ENCODE data around the gene MSI2. TPM values are rescaled to one million over a fixed set of nuclear protein-coding genes. Genes with fewer than 3 reads are reported as not detected.
A peak's percentile ranks its signal among the peaks of the same experiment; 100 is the strongest.

MSI2 gene
- total and polyA plus RNA-seq, 2 experiments from 2014 or later: 18.9 to 41.8 TPM

DNA sequence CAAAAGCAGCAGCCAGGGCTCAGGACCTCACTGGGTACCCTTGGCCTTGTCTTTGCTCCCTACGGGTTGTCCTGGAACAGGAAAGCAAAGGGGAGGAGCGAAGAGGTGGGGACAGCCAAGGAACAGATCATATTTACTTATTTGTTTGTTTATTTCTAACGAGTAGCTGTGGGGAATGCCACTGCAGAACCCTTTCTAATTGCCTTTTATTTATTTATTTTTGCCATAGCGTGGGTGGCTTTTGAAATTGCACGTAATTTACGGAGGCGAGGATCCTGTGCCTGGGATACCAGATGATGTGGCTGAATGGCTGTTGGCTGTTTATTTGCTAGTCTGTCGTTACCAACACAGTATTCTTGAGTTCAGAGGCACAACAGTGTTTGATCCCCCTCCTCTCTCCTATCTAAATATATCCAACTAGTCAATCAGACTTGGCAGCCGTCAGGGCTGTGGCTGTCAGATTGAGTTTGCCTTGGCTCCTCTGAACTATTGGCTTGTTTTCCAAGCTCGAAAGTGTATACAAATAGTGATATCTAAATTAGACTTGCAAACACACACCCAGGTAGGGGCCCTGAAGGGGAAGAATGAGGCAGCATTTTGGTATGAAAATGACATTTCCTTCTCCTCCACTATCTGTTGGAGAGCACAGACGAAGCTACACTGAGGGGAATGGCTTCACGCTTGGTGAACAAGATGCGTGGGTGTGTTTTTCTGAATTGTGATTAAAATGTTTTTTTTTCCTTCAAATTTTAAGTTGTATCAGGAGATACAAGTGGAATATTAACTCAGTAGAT, 110.4 kb downstream of the MSI2 start:
- Mint-ChIP-seq H3K27me3 (ENCODE audit: insufficient read depth, low read depth, poor library complexity) (peaks cover 5% of the 10 kb centered on the region), H3K27ac (peak overlapping the region; percentile 11), H3K9me3 (no peaks in the 10 kb centered on the region), H3K4me1 (peaks cover 56% of the 10 kb centered on the region), H3K4me3 (no peak overlapping the region), H3K36me3 (ENCODE audit: low read depth) (no peaks in the 10 kb centered on the region)
- TF ChIP-seq ZNF331 (CRISPR knock-in tag; IDR thresholded peaks at IDR 0.05; ENCODE audit: low read depth): no peak
- TF ChIP-seq, protein P1, sequence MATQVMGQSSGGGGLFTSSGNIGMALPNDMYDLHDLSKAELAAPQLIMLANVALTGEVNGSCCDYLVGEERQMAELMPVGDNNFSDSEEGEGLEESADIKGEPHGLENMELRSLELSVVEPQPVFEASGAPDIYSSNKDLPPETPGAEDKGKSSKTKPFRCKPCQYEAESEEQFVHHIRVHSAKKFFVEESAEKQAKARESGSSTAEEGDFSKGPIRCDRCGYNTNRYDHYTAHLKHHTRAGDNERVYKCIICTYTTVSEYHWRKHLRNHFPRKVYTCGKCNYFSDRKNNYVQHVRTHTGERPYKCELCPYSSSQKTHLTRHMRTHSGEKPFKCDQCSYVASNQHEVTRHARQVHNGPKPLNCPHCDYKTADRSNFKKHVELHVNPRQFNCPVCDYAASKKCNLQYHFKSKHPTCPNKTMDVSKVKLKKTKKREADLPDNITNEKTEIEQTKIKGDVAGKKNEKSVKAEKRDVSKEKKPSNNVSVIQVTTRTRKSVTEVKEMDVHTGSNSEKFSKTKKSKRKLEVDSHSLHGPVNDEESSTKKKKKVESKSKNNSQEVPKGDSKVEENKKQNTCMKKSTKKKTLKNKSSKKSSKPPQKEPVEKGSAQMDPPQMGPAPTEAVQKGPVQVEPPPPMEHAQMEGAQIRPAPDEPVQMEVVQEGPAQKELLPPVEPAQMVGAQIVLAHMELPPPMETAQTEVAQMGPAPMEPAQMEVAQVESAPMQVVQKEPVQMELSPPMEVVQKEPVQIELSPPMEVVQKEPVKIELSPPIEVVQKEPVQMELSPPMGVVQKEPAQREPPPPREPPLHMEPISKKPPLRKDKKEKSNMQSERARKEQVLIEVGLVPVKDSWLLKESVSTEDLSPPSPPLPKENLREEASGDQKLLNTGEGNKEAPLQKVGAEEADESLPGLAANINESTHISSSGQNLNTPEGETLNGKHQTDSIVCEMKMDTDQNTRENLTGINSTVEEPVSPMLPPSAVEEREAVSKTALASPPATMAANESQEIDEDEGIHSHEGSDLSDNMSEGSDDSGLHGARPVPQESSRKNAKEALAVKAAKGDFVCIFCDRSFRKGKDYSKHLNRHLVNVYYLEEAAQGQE (IDR thresholded peaks at IDR 0.05; ENCODE audit: unreplicated experiment): no peak
- Histone ChIP-seq H3K27ac (ENCODE audit: low read depth) (no peak overlapping the region), H3K4me3 (no peak overlapping the region), H3F3A (replicated peaks; ENCODE audit: low read depth) (no peaks in the 10 kb centered on the region), H3K4me1 (ENCODE audit: insufficient read depth) (peaks cover 32% of the 10 kb centered on the region), H3K27me3 (ENCODE audit: insufficient read depth) (no peaks in the 10 kb centered on the region), H3K79me2 (replicated peaks; ENCODE audit: insufficient read depth) (peaks cover 18% of the 10 kb centered on the region; the same call in 1 of the 2 replicates), H4K20me1 (replicated peaks; ENCODE audit: insufficient read depth) (no peaks in the 10 kb centered on the region; the same call in 1 of the 2 replicates), H2AFZ (no peak overlapping the region), H3K36me3 (ENCODE audit: insufficient read depth) (no peaks in the 10 kb centered on the region), H3K9me2 (ENCODE audit: insufficient read depth) (no peaks in the 10 kb centered on the region), H3K4me2 (no peak overlapping the region)
- DNase-seq (ENCODE audit: low spot score) (no peak), ATAC-seq (no peak; the same call in 2 of the 3 replicates)

DNA sequence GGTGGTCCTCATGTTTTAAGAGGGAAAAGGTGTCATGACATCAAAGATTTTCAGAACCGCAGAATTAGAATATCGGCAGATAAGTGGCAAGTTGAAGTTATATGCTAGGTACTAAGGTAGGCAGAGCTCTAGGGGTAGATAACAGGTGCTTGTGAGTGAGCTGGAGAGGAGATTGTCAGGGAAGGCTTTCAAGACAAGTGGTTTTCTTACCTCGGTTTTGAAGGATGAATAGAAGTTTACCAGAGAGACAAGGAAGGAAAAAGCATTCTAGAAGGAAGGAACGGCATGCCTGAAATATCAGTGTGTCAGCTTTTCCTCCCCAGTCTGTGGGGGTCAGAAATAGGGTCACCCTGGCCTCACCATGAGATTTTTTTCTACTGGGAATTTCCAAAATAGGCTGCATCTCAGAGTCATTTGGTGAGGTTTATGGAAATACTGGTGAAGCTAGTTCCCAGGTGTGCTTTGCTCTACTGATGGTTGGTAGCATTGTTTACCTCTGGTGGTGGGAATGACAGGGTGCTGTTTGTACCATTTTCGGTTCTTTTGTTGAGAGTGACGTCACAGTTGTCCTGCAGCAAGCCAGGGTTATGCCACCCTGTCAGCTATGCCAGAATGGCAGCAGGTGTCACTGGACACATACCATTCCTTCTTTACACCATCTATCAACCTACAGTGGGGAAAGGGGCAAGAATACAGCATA, 112.5 kb downstream of the MSI2 start:
- no peaks in the 10 kb centered on the region for H3F3A ChIP-seq (replicated peaks; ENCODE audit: low read depth)
- ATAC-seq (no peak), DNase-seq (ENCODE audit: low spot score) (no peak)
- no peaks in the 10 kb centered on the region for H3K36me3 ChIP-seq (ENCODE audit: insufficient read depth)
- H2AFZ ChIP-seq: no peak overlapping the region
- 0 out of 2 replicates have a peak, but pooled peaks cover 8% of the 10 kb centered on the region for H3K79me2 ChIP-seq (replicated peaks; ENCODE audit: insufficient read depth)
- Mint-ChIP-seq H3K27me3 (ENCODE audit: insufficient read depth, low read depth, poor library complexity) (peaks cover 3% of the 10 kb centered on the region), H3K9me3 (peaks cover 10% of the 10 kb centered on the region; the same call in 1 of the 3 replicates), H3K36me3 (ENCODE audit: low read depth) (peaks cover 18% of the 10 kb centered on the region), H3K27ac (no peak overlapping the region), H3K4me3 (no peak overlapping the region), H3K4me1 (peaks cover 55% of the 10 kb centered on the region)
- TF ChIP-seq CREB1 (CRISPR knock-in tag; IDR thresholded peaks at IDR 0.05; ENCODE audit: low read depth) (no peak), EZH2phosphoT487 (IDR thresholded peaks at IDR 0.05; ENCODE audit: unreplicated experiment) (no peak), ZNF114 (CRISPR knock-in tag; IDR thresholded peaks at IDR 0.05) (no peak), POLR2AphosphoS5 (IDR thresholded peaks at IDR 0.05; ENCODE audit: low read depth) (no peak), ZNF331 (CRISPR knock-in tag; IDR thresholded peaks at IDR 0.05; ENCODE audit: low read depth) (no peak), EZH2 (IDR thresholded peaks at IDR 0.05; ENCODE audit: low read depth, unreplicated experiment) (no peak)
- TF ChIP-seq, protein P2, sequence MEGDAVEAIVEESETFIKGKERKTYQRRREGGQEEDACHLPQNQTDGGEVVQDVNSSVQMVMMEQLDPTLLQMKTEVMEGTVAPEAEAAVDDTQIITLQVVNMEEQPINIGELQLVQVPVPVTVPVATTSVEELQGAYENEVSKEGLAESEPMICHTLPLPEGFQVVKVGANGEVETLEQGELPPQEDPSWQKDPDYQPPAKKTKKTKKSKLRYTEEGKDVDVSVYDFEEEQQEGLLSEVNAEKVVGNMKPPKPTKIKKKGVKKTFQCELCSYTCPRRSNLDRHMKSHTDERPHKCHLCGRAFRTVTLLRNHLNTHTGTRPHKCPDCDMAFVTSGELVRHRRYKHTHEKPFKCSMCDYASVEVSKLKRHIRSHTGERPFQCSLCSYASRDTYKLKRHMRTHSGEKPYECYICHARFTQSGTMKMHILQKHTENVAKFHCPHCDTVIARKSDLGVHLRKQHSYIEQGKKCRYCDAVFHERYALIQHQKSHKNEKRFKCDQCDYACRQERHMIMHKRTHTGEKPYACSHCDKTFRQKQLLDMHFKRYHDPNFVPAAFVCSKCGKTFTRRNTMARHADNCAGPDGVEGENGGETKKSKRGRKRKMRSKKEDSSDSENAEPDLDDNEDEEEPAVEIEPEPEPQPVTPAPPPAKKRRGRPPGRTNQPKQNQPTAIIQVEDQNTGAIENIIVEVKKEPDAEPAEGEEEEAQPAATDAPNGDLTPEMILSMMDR (conservative IDR thresholded peaks at IDR 0.05; ENCODE audit: low read depth in 2 of 2): no peak
- H3K27me3 ChIP-seq (ENCODE audit: insufficient read depth): no peaks in the 10 kb centered on the region
- peaks cover 30% of the 10 kb centered on the region for H3K4me1 ChIP-seq (ENCODE audit: insufficient read depth)
- H3K9me2 ChIP-seq (ENCODE audit: insufficient read depth): no peaks in the 10 kb centered on the region; the same call in 1 of the 2 replicates
- no peak overlapping the region for H3K4me3 ChIP-seq
- no peaks in the 10 kb centered on the region for H4K20me1 ChIP-seq (replicated peaks; ENCODE audit: insufficient read depth)
- H3K4me2 ChIP-seq: no peak overlapping the region
- H3K27ac ChIP-seq (ENCODE audit: low read depth): no peak overlapping the region

All from GM23338 (cell line).